HepG2 (cell line): ENCODE data around the gene ARHGEF16. TPM values are rescaled to one million over a fixed set of nuclear protein-coding genes. Genes with fewer than 3 reads are reported as not detected.

Experiments
- FOXP1 ChIP-seq, 2 experiments: fragments of 450-650 bp in 1 of 2; IDR thresholded peaks; 2 replicates each; pipeline ENCODE4 v1.6.1; 2017 to 2018; ENCODE audit warnings: antibody characterized with exemption in 1 of 2
- HDAC1 ChIP-seq: sonication (generic); formaldehyde crosslinking; IDR thresholded peaks from 2 replicates; pipeline ENCODE4 v1.5.1; 2020; ENCODE audit warnings: mild to moderate bottlenecking, missing genetic modification reagents
- HNF4G ChIP-seq, 2 experiments: sonication (generic) in 1 of 2; formaldehyde crosslinking in 1 of 2; IDR thresholded peaks; 2 replicates each; pipeline versions ENCODE4 v1.4.0 to v1.6.1; 2011 to 2020; ENCODE audit warnings: borderline replicate concordance in 2 of 2, low read depth in 2 of 2, mild to moderate bottlenecking in 2 of 2, low read length in 1 of 2, missing genetic modification reagents in 1 of 2, moderate library complexity in 1 of 2
- JARID2 ChIP-seq: sonication (generic); formaldehyde crosslinking; IDR thresholded peaks from 2 replicates; pipeline ENCODE4 v1.8.1; 2023; ENCODE audit warnings: missing genetic modification reagents, inconsistent platforms; ENCODE audit not compliant: insufficient replicate concordance
- KLF15 ChIP-seq: sonication (generic); formaldehyde crosslinking; IDR thresholded peaks from 2 replicates; pipeline ENCODE4 v1.8.1; 2023; ENCODE audit warnings: borderline replicate concordance, mild to moderate bottlenecking, inconsistent platforms, missing genetic modification reagents, mixed read lengths
- MZF1 ChIP-seq: sonication (generic); formaldehyde crosslinking; IDR thresholded peaks from 2 replicates; pipeline ENCODE4 v1.8.1; 2023; ENCODE audit warnings: mild to moderate bottlenecking, missing genetic modification reagents, borderline replicate concordance
- PLRG1 ChIP-seq: fragments of 450-650 bp; conservative IDR thresholded peaks from 2 replicates; pipeline ENCODE4 v1.6.1; 2016
- POLR2G ChIP-seq: fragments of 200-400 bp; formaldehyde crosslinking; IDR thresholded peaks from 2 replicates; pipeline ENCODE4 v1.6.1; 2018; ENCODE audit warnings: mild to moderate bottlenecking, low read depth, low read length, moderate library complexity
- SNAPC4 ChIP-seq: sonication (generic); formaldehyde crosslinking; IDR thresholded peaks from 2 replicates; pipeline ENCODE4 v1.4.0; 2020; ENCODE audit warnings: mild to moderate bottlenecking, missing genetic modification reagents
- SP5 ChIP-seq: IDR thresholded peaks from 2 replicates; pipeline ENCODE4 v1.6.1; 2016; ENCODE audit warnings: low read depth, borderline replicate concordance
- TGIF2 ChIP-seq: IDR thresholded peaks from 2 replicates; pipeline ENCODE4 v1.6.1; 2016; ENCODE audit warnings: control low read depth, missing compliant biosample characterization
- THAP9 ChIP-seq: sonication (generic); formaldehyde crosslinking; IDR thresholded peaks from 2 replicates; pipeline ENCODE4; 2020; ENCODE audit warnings: missing genetic modification reagents, mild to moderate bottlenecking, borderline replicate concordance
- ZFYVE20 ChIP-seq: sonication (generic); formaldehyde crosslinking; IDR thresholded peaks from 2 replicates; pipeline ENCODE4 v1.8.0; 2023; ENCODE audit warnings: low read depth, mild to moderate bottlenecking, moderate library complexity, missing genetic modification reagents, borderline replicate concordance
- polyA plus RNA-seq, 8 experiments: library from polyadenylated mRNA; depleted of rRNA in 3 of 8; stranded (reverse) in 7 of 8; unstranded in 1 of 8; fragments of >200 nt; fragmentation: Illumina TruSeq in 4 of 8; extraction: Trizol in 4 of 8; gene quantifications; 2 replicates each; pipeline versions ENCODE4 v1.2.1 to v1.2.3, GENCODE V29; 2011 to 2016; ENCODE audit warnings: low read depth in 4 of 8, missing spikeins in 1 of 8, mixed read lengths in 1 of 8; ENCODE audit not compliant: insufficient read depth in 1 of 8
- total RNA-seq, 5 experiments: library from RNA; depleted of rRNA; stranded (reverse); fragments of >200 nt; fragmentation: Illumina TruSeq; extraction: Trizol; gene quantifications; 2 replicates each; pipeline ENCODE4 v1.2.3, GENCODE V29; 2016; ENCODE audit warnings: low read depth in 1 of 5
- TF ChIP-seq, protein P1 (sequence below): sonication (generic); formaldehyde crosslinking; IDR thresholded peaks from 2 replicates; pipeline ENCODE4 v1.4.0; 2020; ENCODE audit warnings: mild to moderate bottlenecking, missing genetic modification reagents
- TF ChIP-seq, protein P2 (sequence below): sonication (generic); formaldehyde crosslinking; IDR thresholded peaks from 2 replicates; pipeline ENCODE4 v1.4.0; 2020; ENCODE audit warnings: missing genetic modification reagents

Gene ARHGEF16
- total and polyA plus RNA-seq, 2 of the 13 experiments (the other 11 are each of a cell fraction or from before 2014, with no cell fraction given) = 20.3 to 39.9 TPM

- TF ChIP-seq FOXP1 (IDR thresholded peaks at IDR 0.05) (no peak), FOXP1 (CRISPR knock-in tag; IDR thresholded peaks at IDR 0.05) (peak; percentile 48; the same call in 1 of the 2 replicates), POLR2G (peak; percentile 37; the same call in 1 of the 2 replicates), TGIF2 (CRISPR knock-in tag) (no peak; the same call in 1 of the 2 replicates), HNF4G (IDR thresholded peaks at IDR 0.05; ENCODE audit: borderline replicate concordance, low read depth, low read length) (no peak), HNF4G (CRISPR knock-in tag; IDR thresholded peaks at IDR 0.05; ENCODE audit: borderline replicate concordance, low read depth) (no peak; the same call in 1 of the 2 replicates), JARID2 (peak; percentile 83), PLRG1 (no peak), ZFYVE20 (no peak), KLF15 (no peak), MZF1 (CRISPR knock-in tag) (no peak), HDAC1 (CRISPR knock-in tag) (peak; percentile 95), THAP9 (CRISPR knock-in tag) (peak; percentile 81; the same call in 1 of the 2 replicates), SP5 (peak; percentile 82), SNAPC4 (no peak)
- TF ChIP-seq, protein P1, sequence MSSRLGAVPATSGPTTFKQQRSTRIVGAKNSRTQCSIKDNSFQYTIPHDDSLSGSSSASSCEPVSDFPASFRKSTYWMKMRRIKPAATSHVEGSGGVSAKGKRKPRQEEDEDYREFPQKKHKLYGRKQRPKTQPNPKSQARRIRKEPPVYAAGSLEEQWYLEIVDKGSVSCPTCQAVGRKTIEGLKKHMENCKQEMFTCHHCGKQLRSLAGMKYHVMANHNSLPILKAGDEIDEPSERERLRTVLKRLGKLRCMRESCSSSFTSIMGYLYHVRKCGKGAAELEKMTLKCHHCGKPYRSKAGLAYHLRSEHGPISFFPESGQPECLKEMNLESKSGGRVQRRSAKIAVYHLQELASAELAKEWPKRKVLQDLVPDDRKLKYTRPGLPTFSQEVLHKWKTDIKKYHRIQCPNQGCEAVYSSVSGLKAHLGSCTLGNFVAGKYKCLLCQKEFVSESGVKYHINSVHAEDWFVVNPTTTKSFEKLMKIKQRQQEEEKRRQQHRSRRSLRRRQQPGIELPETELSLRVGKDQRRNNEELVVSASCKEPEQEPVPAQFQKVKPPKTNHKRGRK = no peak
- TF ChIP-seq, protein P2, sequence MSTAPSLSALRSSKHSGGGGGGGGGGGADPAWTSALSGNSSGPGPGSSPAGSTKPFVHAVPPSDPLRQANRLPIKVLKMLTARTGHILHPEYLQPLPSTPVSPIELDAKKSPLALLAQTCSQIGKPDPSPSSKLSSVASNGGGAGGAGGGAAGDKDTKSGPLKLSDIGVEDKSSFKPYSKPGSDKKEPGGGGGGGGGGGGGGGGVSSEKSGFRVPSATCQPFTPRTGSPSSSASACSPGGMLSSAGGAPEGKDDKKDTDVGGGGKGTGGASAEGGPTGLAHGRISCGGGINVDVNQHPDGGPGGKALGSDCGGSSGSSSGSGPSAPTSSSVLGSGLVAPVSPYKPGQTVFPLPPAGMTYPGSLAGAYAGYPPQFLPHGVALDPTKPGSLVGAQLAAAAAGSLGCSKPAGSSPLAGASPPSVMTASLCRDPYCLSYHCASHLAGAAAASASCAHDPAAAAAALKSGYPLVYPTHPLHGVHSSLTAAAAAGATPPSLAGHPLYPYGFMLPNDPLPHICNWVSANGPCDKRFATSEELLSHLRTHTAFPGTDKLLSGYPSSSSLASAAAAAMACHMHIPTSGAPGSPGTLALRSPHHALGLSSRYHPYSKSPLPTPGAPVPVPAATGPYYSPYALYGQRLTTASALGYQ (CRISPR knock-in tag) = peak; percentile 69; the same call in 1 of the 2 replicates
Measured at GRCh38 chr1:3423245-3423829, 31.1 kb upstream of the ARHGEF16 start (continued).
